ENCODE measurements around the gene RPRD1B. TPM values are rescaled to one million over a fixed set of nuclear protein-coding genes. Genes with fewer than 3 reads are reported as not detected.

RPRD1B gene
- total and polyA plus RNA-seq, 2 of the 13 experiments (the other 11 are each of a cell fraction or from before 2014, with no cell fraction given): 31.1 to 41.5 TPM

GRCh38 chr20:38131588-38132121, 98.1 kb downstream of the RPRD1B start:
- H3K27ac ChIP-seq (ENCODE audit: extremely low read length, insufficient read depth, low read length): no peak overlapping the region
- in situ Hi-C loops (cut with HindIII; ENCODE audit: extremely low pct_ligation_motif_present, low pct_unique_long_range_greater_than_20kb): no loop called here
- CTCF ChIA-PET (ENCODE audit: low intra/inter-chr PET ratio, low total read pairs): no interaction called here

More at GRCh38 chr20:38131588-38132121, 98.1 kb downstream of the RPRD1B start:
- no peak overlapping the region for H3K4me3 ChIP-seq (replicated peaks in 1 of 3; ENCODE audit: insufficient read depth in 1 of 3, low read depth in 2 of 3, low read length in 3 of 3)
- H3K9ac ChIP-seq (ENCODE audit: insufficient read depth, low read depth, low read length): no peak overlapping the region
- H3K27me3 ChIP-seq (ENCODE audit: control insufficient read depth in 1 of 2, insufficient read depth in 2 of 2, low read length in 2 of 2): no peaks in the 10 kb centered on the region
- POLR2A ChIA-PET: interaction anchor here (0.7 to 1.7 kb wide), 3 partner anchors 12 to 536 kb away, joined by 3 to 11 read pairs (median 4); no protein-coding TSS in a partner anchor
- BruUV-seq (replicated peaks): no TSS peak
- no peaks in the 10 kb centered on the region for H3K9me3 ChIP-seq (ENCODE audit: low read length)
- no peak for DNase-seq (ENCODE audit: low spot score)
- 85% methylated on average over 3 of the region's 3 CpGs for WGBS (ENCODE audit: low lambda C conversion rate)
- no peak for FAIRE-seq
- H3K36me3 ChIP-seq (replicated peaks in 1 of 2; ENCODE audit: control insufficient read depth in 1 of 2, insufficient read depth in 2 of 2, low read length in 2 of 2): no peaks in the 10 kb centered on the region
- no peak overlapping the region for H2AFZ ChIP-seq (ENCODE audit: low read length)
- intact Hi-C loops (cut with micrococcal nuclease; ENCODE audit: unreplicated experiment): no loop called here
- H4K20me1 ChIP-seq (ENCODE audit: insufficient read depth, low read length): no peaks in the 10 kb centered on the region
- H3K4me2 ChIP-seq (ENCODE audit: low read depth, low read length): peak overlapping the region; percentile 16; the same call in 1 of the 2 replicates
- no peaks in the 10 kb centered on the region for H3K79me2 ChIP-seq (ENCODE audit: insufficient read depth, low read length)
- TF ChIP-seq ARID4A (CRISPR knock-in tag; IDR thresholded peaks at IDR 0.05; ENCODE audit: borderline replicate concordance): 0 out of 2 replicates have a peak, but pooled peaks have one; percentile 13
- no peak for TF ChIP-seq XRCC5 (optimal IDR thresholded peaks at IDR 0.05; ENCODE audit: low read length)
- no peak for TF ChIP-seq POLR2AphosphoS5 (IDR thresholded peaks at IDR 0.05; ENCODE audit: low read depth, low read length)
- TF ChIP-seq YEATS4 (CRISPR knock-in tag; IDR thresholded peaks at IDR 0.05; ENCODE audit: borderline replicate concordance): no peak
- TF ChIP-seq ZSCAN30 (CRISPR knock-in tag; IDR thresholded peaks at IDR 0.05): no peak
- no peak for TF ChIP-seq ZNF292 (CRISPR knock-in tag; IDR thresholded peaks at IDR 0.05; ENCODE audit: borderline replicate concordance, low read depth)
- TF ChIP-seq HINFP (CRISPR knock-in tag; IDR thresholded peaks at IDR 0.05; ENCODE audit: low read depth): no peak
- peak; percentile 80 for TF ChIP-seq ZNF629 (CRISPR knock-in tag; conservative IDR thresholded peaks at IDR 0.05)
- TF ChIP-seq ZNF615 (CRISPR knock-in tag; IDR thresholded peaks at IDR 0.05; ENCODE audit: borderline replicate concordance): no peak
- no peak for ATAC-seq
- H3K4me1 ChIP-seq (ENCODE audit: insufficient read depth, low read length): peaks cover 63% of the 10 kb centered on the region
